Caco-2 (cell line): ENCODE measurements around the gene COX7A2. TPM values are rescaled to one million over a fixed set of nuclear protein-coding genes. Genes with fewer than 3 reads are reported as not detected.
A peak's percentile ranks its signal among the peaks of the same experiment; 100 is the strongest.

Experiments used
- BruUV-seq: library from RNA; stranded (reverse); fragments of 400-500 nt; replicated peaks from 2 replicates; lab custom pipeline; 2021; lab: Mats Ljungman, UMichigan
- CTCF ChIA-PET: fragments of 300-600 bp; sonication (Branson Sonifier 250); formaldehyde crosslinking; loops from one replicate; lab custom pipeline; 2022; ENCODE audit warnings: antibody characterized with exemption; lab: Charles Lee
- POLR2A ChIA-PET: fragments of 300-600 bp; sonication (Branson Sonifier 250); formaldehyde crosslinking; loops from one replicate; lab custom pipeline; 2022; ENCODE audit warnings: antibody characterized with exemption; lab: Charles Lee
- DNase-seq, 2 experiments: peaks; one replicate each; pipeline versions ENCODE4 v3.0.0 to v3.0.0-alpha.2; 2020 to 2022
- H3K27me3 ChIP-seq: replicated peaks from 2 replicates; pipeline ENCODE4 v1.6.0; 2011; ENCODE audit warnings: low read length; ENCODE audit not compliant: control insufficient read depth, insufficient read depth
- H3K36me3 ChIP-seq: 2 replicates; pipeline ENCODE4 v1.5.1; 2011; ENCODE audit warnings: low read length; ENCODE audit not compliant: control insufficient read depth, insufficient read depth
- H3K4me1 ChIP-seq: fragments of 250-450 bp; sonication (Bioruptor Pico); 2 replicates; pipeline ENCODE4 v1.5.1; 2020; ENCODE audit warnings: mild to moderate bottlenecking
- H3K4me3 ChIP-seq: 2 replicates; pipeline ENCODE4 v1.5.1; 2011; ENCODE audit warnings: low read depth, mild to moderate bottlenecking, control low read depth, low read length
- H3K9me3 ChIP-seq: fragments of 250-450 bp; sonication (Bioruptor Pico); 2 replicates; pipeline ENCODE4 v1.5.1; 2020; ENCODE audit warnings: mild to moderate bottlenecking, moderate library complexity
- H3K27ac Mint-ChIP-seq: one replicate; pipeline ENCODE4 v1.8.0; 2022; ENCODE audit warnings: mixed read lengths; ENCODE audit not compliant: unreplicated experiment
- H3K27me3 Mint-ChIP-seq: one replicate; pipeline ENCODE4 v1.8.0; 2022; ENCODE audit warnings: mixed read lengths; ENCODE audit not compliant: insufficient read depth, unreplicated experiment
- H3K36me3 Mint-ChIP-seq: one replicate; pipeline ENCODE4 v1.8.0; 2022; ENCODE audit warnings: mild to moderate bottlenecking, mixed read lengths; ENCODE audit not compliant: insufficient read depth, unreplicated experiment
- H3K4me1 Mint-ChIP-seq: one replicate; pipeline ENCODE4 v1.8.0; 2022; ENCODE audit warnings: low read depth, mixed read lengths; ENCODE audit not compliant: unreplicated experiment
- H3K4me3 Mint-ChIP-seq: one replicate; pipeline ENCODE4 v1.8.0; 2022; ENCODE audit warnings: mild to moderate bottlenecking, moderate library complexity, mixed read lengths; ENCODE audit not compliant: unreplicated experiment
- H3K9me3 Mint-ChIP-seq: one replicate; pipeline ENCODE4 v1.8.0; 2022; ENCODE audit warnings: mixed read lengths; ENCODE audit not compliant: unreplicated experiment
- CTCF ChIP-seq, 2 experiments: fragments of 200-600 bp in 1 of 2; IDR thresholded peaks; 1 replicate in 1 of 2; 2 replicates in 1 of 2; pipeline versions ENCODE4 v1.5.1 to v1.8.0; 2011 to 2022; ENCODE audit warnings: antibody characterized with exemption in 1 of 2, control low read depth in 1 of 2, inconsistent platforms in 1 of 2, low read depth in 1 of 2, low read length in 1 of 2, mild to moderate bottlenecking in 1 of 2, moderate library complexity in 1 of 2; ENCODE audit not compliant: insufficient read depth in 1 of 2, severe bottlenecking in 1 of 2, unreplicated experiment in 1 of 2
- intact Hi-C: fragments of 100-400 bp; cut with micrococcal nuclease; formaldehyde crosslinking; loops from one replicate; pipeline ENCODE4 v1.10.0; 2022; ENCODE audit not compliant: unreplicated experiment
- total RNA-seq: library from RNA; stranded (reverse); gene quantifications from 2 replicates; pipeline ENCODE4 v1.2.3, GENCODE V29; 2022

The COX7A2 gene
- total RNA-seq, 1 experiment from 2014 or later: 381 TPM

- peaks cover 3% of the 10 kb centered on the region for H3K27me3 Mint-ChIP-seq
- peaks cover 14% of the 10 kb centered on the region for H3K4me1 Mint-ChIP-seq
- no peak for TF ChIP-seq CTCF (IDR thresholded peaks at IDR 0.05; ENCODE audit: insufficient read depth in 1 of 2, low read depth in 1 of 2, low read length in 1 of 2, severe bottlenecking in 1 of 2, unreplicated experiment in 1 of 2)
- POLR2A ChIA-PET: no interaction called here
- CTCF ChIA-PET: no interaction called here
- H3K4me1 ChIP-seq: peaks cover 8% of the 10 kb centered on the region
- no peaks in the 10 kb centered on the region for H3K36me3 Mint-ChIP-seq
- no peak overlapping the region for H3K4me3 Mint-ChIP-seq
- no peaks in the 10 kb centered on the region for H3K36me3 ChIP-seq
- DNase-seq: no peak
- H3K9me3 Mint-ChIP-seq: no peaks in the 10 kb centered on the region
- no peak overlapping the region for H3K4me3 ChIP-seq
- no peak overlapping the region for H3K27ac Mint-ChIP-seq
- no peaks in the 10 kb centered on the region for H3K9me3 ChIP-seq
- no TSS peak for BruUV-seq
- H3K27me3 ChIP-seq: no peaks in the 10 kb centered on the region
- intact Hi-C loops: no loop called here
Observed at GRCh38 chr6:75213112-75213511, 30.5 kb downstream of the COX7A2 start.

GRCh38 chr6:75211920-75212590 lies 31.5 kb downstream of the COX7A2 start:
- Histone ChIP-seq H3K4me1 (peaks cover 8% of the 10 kb centered on the region), H3K4me3 (no peak overlapping the region), H3K36me3 (no peaks in the 10 kb centered on the region), H3K9me3 (no peaks in the 10 kb centered on the region), H3K27me3 (no peaks in the 10 kb centered on the region)
- Mint-ChIP-seq H3K4me3 (no peak overlapping the region), H3K4me1 (peaks cover 8% of the 10 kb centered on the region), H3K36me3 (no peaks in the 10 kb centered on the region), H3K9me3 (no peaks in the 10 kb centered on the region), H3K27ac (peak overlapping the region; percentile 8), H3K27me3 (no peaks in the 10 kb centered on the region)
- CTCF ChIA-PET: interaction anchor here (0.6 to 1.0 kb wide), 2 partner anchors 334 to 1558 kb away, joined by 4 to 5 read pairs; no protein-coding TSS in a partner anchor
- POLR2A ChIA-PET: no interaction called here
- TF ChIP-seq CTCF (IDR thresholded peaks at IDR 0.05; ENCODE audit: insufficient read depth in 1 of 2, low read depth in 1 of 2, low read length in 1 of 2, severe bottlenecking in 1 of 2, unreplicated experiment in 1 of 2): no peak
- DNase-seq: peak; percentile 35 to 56
- intact Hi-C loops: loop anchor here (1.0 kb wide), 1 partner anchor 1242 kb away; no protein-coding TSS in a partner anchor
- no TSS peak for BruUV-seq

- no peak overlapping the region for H3K27ac Mint-ChIP-seq
- peak overlapping the region; percentile 17 for H3K4me3 Mint-ChIP-seq
- POLR2A ChIA-PET: no interaction called here
- CTCF ChIA-PET: interaction anchor here (1.0 kb wide), 1 partner anchor 335 kb away, joined by 4 read pairs; no protein-coding TSS in a partner anchor
- intact Hi-C loops: loop anchor here (1.0 kb wide), 1 partner anchor 1241 kb away; no protein-coding TSS in a partner anchor
- H3K9me3 ChIP-seq: no peaks in the 10 kb centered on the region
- no peaks in the 10 kb centered on the region for H3K27me3 Mint-ChIP-seq
- no peaks in the 10 kb centered on the region for H3K27me3 ChIP-seq
- no peaks in the 10 kb centered on the region for H3K9me3 Mint-ChIP-seq
- peaks cover 8% of the 10 kb centered on the region for H3K4me1 Mint-ChIP-seq
- TF ChIP-seq CTCF (IDR thresholded peaks at IDR 0.05; ENCODE audit: insufficient read depth in 1 of 2, low read depth in 1 of 2, low read length in 1 of 2, severe bottlenecking in 1 of 2, unreplicated experiment in 1 of 2): peak; percentile 70 to 76
- peaks cover 8% of the 10 kb centered on the region for H3K4me1 ChIP-seq
- no peaks in the 10 kb centered on the region for H3K36me3 ChIP-seq
- H3K36me3 Mint-ChIP-seq: no peaks in the 10 kb centered on the region
- DNase-seq: peak in 1 of 2 experiments; percentile 58
- no TSS peak for BruUV-seq
- H3K4me3 ChIP-seq: no peak overlapping the region
Observed at GRCh38 chr6:75210885-75211739, 32.5 kb downstream of the COX7A2 start.
